Fibroblast of lung (primary cell): Measurements from ENCODE around the gene ATOSB. TPM values are rescaled to one million over a fixed set of nuclear protein-coding genes. Genes with fewer than 3 reads are reported as not detected.

ENCODE experiments used
- DNase-seq, 2 donors: peaks; one replicate each; pipeline versions ENCODE4 v3.0.0 to v3.0.0-alpha.2; 2010; ENCODE audit warnings: low read depth in 2 of 2
- H2AFZ ChIP-seq: 2 replicates; pipeline ENCODE4 v1.5.1; 2012; ENCODE audit warnings: low read length, control low read depth, inconsistent platforms
- H3K27ac ChIP-seq: 2 replicates; pipeline ENCODE4 v1.5.1; 2011; ENCODE audit warnings: low read length, control low read depth; ENCODE audit not compliant: insufficient read depth
- H3K27me3 ChIP-seq: 2 replicates; pipeline ENCODE4 v1.5.1; 2011; ENCODE audit warnings: mild to moderate bottlenecking, low read length; ENCODE audit not compliant: control insufficient read depth, insufficient read depth
- H3K36me3 ChIP-seq: 2 replicates; pipeline ENCODE4 v1.5.1; 2011; ENCODE audit warnings: low read length; ENCODE audit not compliant: control insufficient read depth, insufficient read depth
- H3K4me1 ChIP-seq: 2 replicates; pipeline ENCODE4 v1.5.1; 2011; ENCODE audit warnings: low read length; ENCODE audit not compliant: control insufficient read depth, insufficient read depth; ENCODE audit errors: extremely low read depth
- H3K4me2 ChIP-seq: 2 replicates; pipeline ENCODE4 v1.5.1; 2011; ENCODE audit warnings: low read length, control low read depth; ENCODE audit not compliant: insufficient read depth; ENCODE audit errors: extremely low read depth
- H3K4me3 ChIP-seq, 4 experiments: fragments of 200-600 bp in 1 of 4; sonication (generic) in 1 of 4; replicated peaks in 1 of 4; 2 replicates each; pipeline ENCODE4 v1.5.1; 2011 to 2016; ENCODE audit warnings: low read length in 4 of 4, low read depth in 3 of 4, mild to moderate bottlenecking in 3 of 4, control low read depth in 2 of 4, inconsistent platforms in 1 of 4, mixed read lengths in 1 of 4; ENCODE audit not compliant: insufficient read depth in 1 of 4; ENCODE audit errors: control extremely low read depth in 1 of 4
- H3K79me2 ChIP-seq: 2 replicates; pipeline ENCODE4 v1.5.1; 2012; ENCODE audit warnings: mild to moderate bottlenecking, low read length, inconsistent platforms; ENCODE audit not compliant: control insufficient read depth, insufficient read depth
- H3K9ac ChIP-seq: 2 replicates; pipeline ENCODE4 v1.5.1; 2011; ENCODE audit warnings: mild to moderate bottlenecking, low read length, control low read depth; ENCODE audit not compliant: insufficient read depth
- H3K9me3 ChIP-seq: 2 replicates; pipeline ENCODE4 v1.5.1; 2012; ENCODE audit warnings: low read depth, low read length; ENCODE audit not compliant: control insufficient read depth, insufficient read depth
- H4K20me1 ChIP-seq: 2 replicates; pipeline ENCODE4 v1.5.1; 2011; ENCODE audit warnings: low read length; ENCODE audit not compliant: control insufficient read depth, insufficient read depth; ENCODE audit errors: extremely low read depth
- EZH2 ChIP-seq: IDR thresholded peaks from 2 replicates; pipeline ENCODE4 v1.5.1; 2012; ENCODE audit warnings: low read length, control low read depth, mild to moderate bottlenecking; ENCODE audit errors: missing control alignments
- polyA plus RNA-seq, 2 donors: library from polyadenylated mRNA; depleted of rRNA in 1 of 2; stranded (reverse) in 1 of 2; unstranded in 1 of 2; fragments of >200 nt; gene quantifications; 2 replicates each; pipeline ENCODE4 v1.2.1, GENCODE V29; 2011 to 2012; ENCODE audit warnings: missing spikeins in 1 of 2
- total RNA-seq: library from RNA; depleted of rRNA; stranded (reverse); fragments of >200 nt; gene quantifications from 2 replicates; pipeline ENCODE4 v1.2.1, GENCODE V29; 2014
- TF ChIP-seq, protein P1 (sequence below), 2 donors: IDR thresholded peaks in 1 of 2; conservative IDR thresholded peaks in 1 of 2; 1 replicate in 1 of 2; 2 replicates in 1 of 2; pipeline ENCODE4 v1.5.1; 2011 to 2012; ENCODE audit warnings: low read length in 2 of 2, control low read depth in 1 of 2, inconsistent platforms in 1 of 2, low read depth in 1 of 2, mild to moderate bottlenecking in 1 of 2

ATOSB gene
- total and polyA plus RNA-seq, 2 donors (not counting 1 experiment from before 2014, with no cell fraction given): 18.2 to 24.5 TPM

DNA sequence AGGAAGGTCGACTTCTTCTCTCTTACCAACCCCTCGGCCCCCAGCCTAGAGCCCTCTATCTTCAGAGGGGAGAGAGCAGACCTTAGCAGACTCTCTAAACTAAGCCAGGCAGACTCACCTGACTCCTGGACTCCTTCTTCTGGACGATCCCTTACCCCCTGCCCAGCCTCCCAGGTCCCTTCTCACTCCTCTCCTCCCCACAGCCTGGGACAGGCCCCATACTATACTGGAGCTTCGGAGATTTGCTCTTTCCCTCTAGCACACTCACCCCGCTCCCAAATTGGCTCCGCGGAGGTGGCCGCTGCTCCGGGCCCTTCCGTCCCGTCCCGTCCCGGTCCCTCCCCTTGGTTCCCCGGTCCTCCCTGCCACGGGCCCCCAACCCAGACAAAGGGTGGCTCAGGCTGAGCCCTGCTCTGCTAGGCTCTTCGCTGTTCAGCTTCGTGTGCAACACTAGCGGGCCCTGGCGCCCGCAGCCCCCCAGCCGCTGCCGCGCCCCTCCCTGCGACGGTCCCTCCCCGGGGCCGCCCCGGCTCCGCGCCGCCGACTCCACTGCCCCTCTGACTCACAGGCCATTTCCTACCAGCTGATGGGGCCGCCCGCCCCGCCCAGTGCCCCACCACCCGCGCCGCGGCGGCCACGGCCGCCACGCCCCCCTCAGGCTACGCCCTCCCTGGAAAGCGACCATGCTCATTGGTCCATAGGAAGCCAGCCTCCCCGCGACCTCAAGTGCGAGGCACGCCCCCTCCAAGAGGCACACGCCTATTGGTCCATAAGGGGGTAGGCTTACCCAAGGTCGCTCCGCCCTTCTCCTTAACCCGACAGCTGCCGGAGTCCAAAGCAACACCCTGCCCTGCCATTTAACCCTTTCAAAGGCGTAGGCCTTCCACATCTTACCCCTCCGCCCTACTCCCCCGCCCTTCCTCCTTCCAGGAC lies 4.4 kb downstream of the ATOSB start:
- Histone ChIP-seq H3K36me3 (peaks cover 4% of the 10 kb centered on the region), H3K4me3 (peak overlapping the region; percentile 79 to 96 (median 83)), H4K20me1 (no peaks in the 10 kb centered on the region), H3K4me2 (peak overlapping the region; percentile 94), H3K4me1 (peaks cover 25% of the 10 kb centered on the region), H3K79me2 (peaks cover 36% of the 10 kb centered on the region), H2AFZ (no peak overlapping the region), H3K9me3 (no peaks in the 10 kb centered on the region), H3K27me3 (no peaks in the 10 kb centered on the region), H3K9ac (peak overlapping the region; percentile 90), H3K27ac (peak overlapping the region; percentile 93)
- TF ChIP-seq, protein P1, sequence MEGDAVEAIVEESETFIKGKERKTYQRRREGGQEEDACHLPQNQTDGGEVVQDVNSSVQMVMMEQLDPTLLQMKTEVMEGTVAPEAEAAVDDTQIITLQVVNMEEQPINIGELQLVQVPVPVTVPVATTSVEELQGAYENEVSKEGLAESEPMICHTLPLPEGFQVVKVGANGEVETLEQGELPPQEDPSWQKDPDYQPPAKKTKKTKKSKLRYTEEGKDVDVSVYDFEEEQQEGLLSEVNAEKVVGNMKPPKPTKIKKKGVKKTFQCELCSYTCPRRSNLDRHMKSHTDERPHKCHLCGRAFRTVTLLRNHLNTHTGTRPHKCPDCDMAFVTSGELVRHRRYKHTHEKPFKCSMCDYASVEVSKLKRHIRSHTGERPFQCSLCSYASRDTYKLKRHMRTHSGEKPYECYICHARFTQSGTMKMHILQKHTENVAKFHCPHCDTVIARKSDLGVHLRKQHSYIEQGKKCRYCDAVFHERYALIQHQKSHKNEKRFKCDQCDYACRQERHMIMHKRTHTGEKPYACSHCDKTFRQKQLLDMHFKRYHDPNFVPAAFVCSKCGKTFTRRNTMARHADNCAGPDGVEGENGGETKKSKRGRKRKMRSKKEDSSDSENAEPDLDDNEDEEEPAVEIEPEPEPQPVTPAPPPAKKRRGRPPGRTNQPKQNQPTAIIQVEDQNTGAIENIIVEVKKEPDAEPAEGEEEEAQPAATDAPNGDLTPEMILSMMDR (conservative IDR thresholded peaks at IDR 0.05 in 1 of 2, IDR thresholded peaks at IDR 0.05 in 1 of 2; ENCODE audit: low read depth in 1 of 2, low read length in 2 of 2): no peak
- no peak for TF ChIP-seq EZH2
- DNase-seq: peak; percentile 98 to 99

DNA sequence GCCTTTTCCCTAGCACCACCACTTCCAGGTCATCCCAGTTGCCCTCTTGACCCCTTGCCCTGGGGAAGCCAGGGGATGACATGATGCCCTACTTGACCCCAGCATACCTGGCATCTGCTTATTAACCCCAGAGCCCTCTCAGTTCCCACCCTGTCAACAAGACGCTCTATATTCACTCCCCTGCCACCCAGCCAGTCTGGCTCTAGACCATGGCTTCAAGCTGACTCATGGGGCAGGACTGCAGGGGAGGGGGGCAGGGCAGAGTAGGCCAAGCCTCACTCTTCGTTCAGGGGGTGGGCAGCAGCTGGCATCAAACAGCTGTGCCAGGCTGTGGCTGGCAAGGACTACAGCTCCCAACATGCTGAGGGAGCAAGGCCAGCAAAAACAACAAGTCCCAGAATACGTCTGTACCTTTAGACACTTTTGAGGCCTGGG lies 5.3 kb downstream of the ATOSB start:
- Histone ChIP-seq H3K9ac (peak overlapping the region; percentile 90), H2AFZ (no peak overlapping the region), H3K27ac (peak overlapping the region; percentile 93), H3K79me2 (peaks cover 32% of the 10 kb centered on the region), H3K4me3 (peak overlapping the region; percentile 79 to 96 (median 83)), H3K36me3 (peaks cover 8% of the 10 kb centered on the region), H3K4me2 (peak overlapping the region; percentile 82), H3K9me3 (no peaks in the 10 kb centered on the region), H4K20me1 (no peaks in the 10 kb centered on the region), H3K27me3 (no peaks in the 10 kb centered on the region), H3K4me1 (peaks cover 25% of the 10 kb centered on the region)
- no peak for TF ChIP-seq EZH2
- TF ChIP-seq, protein P1 (conservative IDR thresholded peaks at IDR 0.05 in 1 of 2, IDR thresholded peaks at IDR 0.05 in 1 of 2; ENCODE audit: low read depth in 1 of 2, low read length in 2 of 2): no peak
- DNase-seq: peak; percentile 44 to 64

DNA sequence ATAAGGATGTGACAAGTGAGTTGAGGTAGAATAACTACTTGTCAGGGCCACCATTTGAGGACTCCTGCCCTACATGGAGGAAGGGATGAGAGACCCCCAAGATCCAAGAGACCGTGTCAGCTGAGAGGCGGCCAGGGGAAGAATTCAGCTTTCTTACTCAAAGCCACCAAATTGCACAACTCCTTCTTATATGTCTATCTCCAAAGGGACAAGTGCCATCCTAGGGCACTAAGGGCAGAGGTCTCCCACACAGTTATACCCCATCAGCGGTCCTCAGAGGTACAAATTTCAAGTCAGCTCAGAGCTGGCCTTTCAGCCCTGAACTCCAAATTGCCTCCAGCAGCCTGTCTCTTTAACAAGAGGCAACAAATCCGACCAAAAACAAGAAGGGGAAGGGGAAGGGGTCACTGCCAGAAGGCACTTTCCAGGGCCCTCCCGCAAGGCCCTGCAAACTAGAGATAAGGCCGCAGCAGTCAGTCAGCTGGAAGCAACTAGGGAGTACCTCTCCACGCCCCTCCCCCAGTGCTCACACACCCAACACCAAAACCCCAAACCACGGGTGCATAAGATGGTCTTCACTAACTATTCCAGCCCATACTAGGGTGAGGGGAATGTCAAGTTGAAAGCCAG lies 6.6 kb downstream of the ATOSB start:
- no peak overlapping the region for H3K4me2 ChIP-seq
- no peak overlapping the region for H2AFZ ChIP-seq
- H3K79me2 ChIP-seq: peaks cover 29% of the 10 kb centered on the region
- H4K20me1 ChIP-seq: no peaks in the 10 kb centered on the region
- H3K9me3 ChIP-seq: no peaks in the 10 kb centered on the region
- TF ChIP-seq, protein P1 (conservative IDR thresholded peaks at IDR 0.05 in 1 of 2, IDR thresholded peaks at IDR 0.05 in 1 of 2; ENCODE audit: low read depth in 1 of 2, low read length in 2 of 2): no peak
- TF ChIP-seq EZH2: no peak
- peaks cover 17% of the 10 kb centered on the region for H3K36me3 ChIP-seq
- no peak overlapping the region for H3K9ac ChIP-seq
- H3K4me1 ChIP-seq: peaks cover 19% of the 10 kb centered on the region
- H3K27me3 ChIP-seq: no peaks in the 10 kb centered on the region
- no peak for DNase-seq
- no peak overlapping the region for H3K27ac ChIP-seq
- H3K4me3 ChIP-seq: peak overlapping the region in 1 of 4 experiments; percentile 96
